Measurements from ENCODE around the gene IFNG.

DNA sequence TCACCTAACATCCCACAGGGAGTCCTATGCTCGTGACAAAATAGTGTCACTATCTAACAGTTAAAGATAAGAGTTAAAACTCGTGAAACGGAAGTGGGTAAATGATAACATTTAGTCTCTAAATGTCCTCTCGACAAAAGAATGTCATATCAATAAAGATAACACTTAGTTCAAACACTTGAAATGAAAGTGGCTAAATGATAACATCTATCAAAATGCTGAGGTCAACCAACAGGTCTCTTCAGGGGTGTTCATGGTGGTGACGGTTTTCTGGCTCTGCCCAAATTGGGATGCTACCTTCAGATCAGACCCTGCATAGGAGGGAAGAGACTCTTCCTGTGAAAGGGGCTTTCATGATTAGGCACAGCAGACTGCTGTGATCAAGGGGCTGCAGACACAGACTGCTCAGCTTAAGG lies 43.9 kb upstream of the IFNG start:
- TF ChIP-seq, protein P1, sequence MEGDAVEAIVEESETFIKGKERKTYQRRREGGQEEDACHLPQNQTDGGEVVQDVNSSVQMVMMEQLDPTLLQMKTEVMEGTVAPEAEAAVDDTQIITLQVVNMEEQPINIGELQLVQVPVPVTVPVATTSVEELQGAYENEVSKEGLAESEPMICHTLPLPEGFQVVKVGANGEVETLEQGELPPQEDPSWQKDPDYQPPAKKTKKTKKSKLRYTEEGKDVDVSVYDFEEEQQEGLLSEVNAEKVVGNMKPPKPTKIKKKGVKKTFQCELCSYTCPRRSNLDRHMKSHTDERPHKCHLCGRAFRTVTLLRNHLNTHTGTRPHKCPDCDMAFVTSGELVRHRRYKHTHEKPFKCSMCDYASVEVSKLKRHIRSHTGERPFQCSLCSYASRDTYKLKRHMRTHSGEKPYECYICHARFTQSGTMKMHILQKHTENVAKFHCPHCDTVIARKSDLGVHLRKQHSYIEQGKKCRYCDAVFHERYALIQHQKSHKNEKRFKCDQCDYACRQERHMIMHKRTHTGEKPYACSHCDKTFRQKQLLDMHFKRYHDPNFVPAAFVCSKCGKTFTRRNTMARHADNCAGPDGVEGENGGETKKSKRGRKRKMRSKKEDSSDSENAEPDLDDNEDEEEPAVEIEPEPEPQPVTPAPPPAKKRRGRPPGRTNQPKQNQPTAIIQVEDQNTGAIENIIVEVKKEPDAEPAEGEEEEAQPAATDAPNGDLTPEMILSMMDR (IDR thresholded peaks at IDR 0.05) = no peak
- no peak for TF ChIP-seq POLR2A (IDR thresholded peaks at IDR 0.05)

All from body of pancreas (tissue), 4 donors.